Body of pancreas (tissue), 4 donors: ENCODE data around the gene NEMP2. TPM values are rescaled to one million over a fixed set of nuclear protein-coding genes. Genes with fewer than 3 reads are reported as not detected.

Experiments
- ATAC-seq: fragments of 150-250 bp; one replicate; pipeline ENCODE4 v1.9.1; 2016
- DNase-seq, 4 donors: peaks; one replicate each; pipeline ENCODE4 v3.0.0-alpha.2; 2019
- H3K27ac ChIP-seq, 4 donors: fragments of 200-600 bp; sonication (generic); 1 replicate in 3 of 4; 2 replicates in 1 of 4; pipeline versions ENCODE4 v1.5.1 to v1.6.1; 2016 to 2019; ENCODE audit warnings: mild to moderate bottlenecking in 1 of 4, mixed read lengths in 1 of 4, moderate library complexity in 1 of 4
- H3K27me3 ChIP-seq, 2 donors: fragments of 200-600 bp; sonication (generic); one replicate each; pipeline ENCODE4 v1.6.0; 2016; ENCODE audit warnings: mild to moderate bottlenecking in 1 of 2
- H3K36me3 ChIP-seq, 2 donors: fragments of 200-600 bp; sonication (generic); replicated peaks in 1 of 2; 2 replicates each; pipeline ENCODE4 v1.5.1; 2016; ENCODE audit warnings: low read depth in 2 of 2; ENCODE audit not compliant: insufficient read depth in 1 of 2
- H3K4me1 ChIP-seq: fragments of 200-600 bp; sonication (generic); one replicate; pipeline ENCODE4 v1.6.0; 2016
- H3K4me3 ChIP-seq, 2 donors: fragments of 200-600 bp; sonication (generic); 1 replicate in 1 of 2; 2 replicates in 1 of 2; pipeline ENCODE4 v1.5.1; 2016 to 2019
- H3K9me3 ChIP-seq, 3 donors: fragments of 200-600 bp; sonication (generic); 1 replicate in 2 of 3; 2 replicates in 1 of 3; pipeline ENCODE4 v1.5.1; 2016
- CTCF ChIP-seq, 7 experiments: fragments of 450-650 bp in 4 of 7; fragments of 200-600 bp in 3 of 7; sonication (generic) in 3 of 7; IDR thresholded peaks; one replicate each; pipeline ENCODE4 v1.5.1; 2016 to 2019; ENCODE audit warnings: antibody characterized with exemption in 7 of 7
- POLR2A ChIP-seq, 3 donors: fragments of 450-650 bp; IDR thresholded peaks; one replicate each; pipeline ENCODE4 v1.6.1; 2016; ENCODE audit warnings: antibody characterized with exemption in 3 of 3, mild to moderate bottlenecking in 2 of 3
- whole genome bisulfite sequencing, 2 donors: methylation state at CpG; one replicate each; pipeline ENCODE4 v1.1.5; 2017; 5-methylcytosine and 5-hydroxymethylcytosine counted together
- intact Hi-C: fragments of 100-400 bp; cut with DNase I; formaldehyde crosslinking; loops from one replicate; pipeline ENCODE4 v1.15.1; 2023
- total RNA-seq, 2 donors: library from RNA; depleted of rRNA; stranded (reverse); fragments of >200 nt; gene quantifications; one replicate each; pipeline ENCODE4 v1.1.0, GENCODE V29; 2016

NEMP2 gene
- total RNA-seq, 2 donors from 2014 or later = 3.0 to 3.9 TPM

- Histone ChIP-seq H3K4me1 (no peaks in the 10 kb centered on the region), H3K27ac (no peak overlapping the region), H3K27me3 (no peaks in the 10 kb centered on the region), H3K9me3 (no peaks in the 10 kb centered on the region), H3K36me3 (no peaks in the 10 kb centered on the region), H3K4me3 (no peak overlapping the region)
- DNase-seq (no peak), ATAC-seq (no peak)
- intact Hi-C loops = no loop called here
- TF ChIP-seq CTCF (IDR thresholded peaks at IDR 0.05) (no peak), POLR2A (IDR thresholded peaks at IDR 0.05) (no peak)
These were observed 13.4 kb upstream of the NEMP2 start for GRCh38 chr2:190547886-190548285.

GRCh38 chr2:190546734-190547133 is 12.2 kb upstream of the NEMP2 start:
- DNase-seq (no peak), ATAC-seq (no peak)
- no peak overlapping the region for H3K27ac ChIP-seq
- peaks cover 0 to 6% (median 0%) of the 10 kb centered on the region in 3 donors for H3K9me3 ChIP-seq
- H3K36me3 ChIP-seq = no peaks in the 10 kb centered on the region
- no peak overlapping the region for H3K4me3 ChIP-seq
- TF ChIP-seq POLR2A (IDR thresholded peaks at IDR 0.05) = no peak
- TF ChIP-seq CTCF (IDR thresholded peaks at IDR 0.05) = no peak
- 47 to 65% methylated on average over 3 of the region's 3 CpGs for WGBS, 2 donors
- intact Hi-C loops = no loop called here
- no peaks in the 10 kb centered on the region for H3K27me3 ChIP-seq
- no peaks in the 10 kb centered on the region for H3K4me1 ChIP-seq

GRCh38 chr2:190545555-190546385 is 11.2 kb upstream of the NEMP2 start:
- WGBS, 2 donors = 75 to 85% methylated on average over 5 of the region's 5 CpGs

GRCh38 chr2:190545093-190545492 is 10.6 kb upstream of the NEMP2 start:
- DNase-seq (no peak), ATAC-seq (no peak)
- no peaks in the 10 kb centered on the region for H3K36me3 ChIP-seq
- H3K27ac ChIP-seq = no peak overlapping the region
- H3K4me3 ChIP-seq = no peak overlapping the region
- H3K9me3 ChIP-seq = peaks cover 0 to 6% (median 0%) of the 10 kb centered on the region in 3 donors
- TF ChIP-seq CTCF (IDR thresholded peaks at IDR 0.05) (no peak), POLR2A (IDR thresholded peaks at IDR 0.05) (no peak)
- no peaks in the 10 kb centered on the region for H3K4me1 ChIP-seq
- intact Hi-C loops = no loop called here
- WGBS, 2 donors = 84 to 86% methylated on average over 3 of the region's 3 CpGs
- H3K27me3 ChIP-seq = no peaks in the 10 kb centered on the region

More at GRCh38 chr2:190545555-190546385, 11.2 kb upstream of the NEMP2 start:
- Histone ChIP-seq H3K27me3 (no peaks in the 10 kb centered on the region), H3K36me3 (no peaks in the 10 kb centered on the region), H3K9me3 (peaks cover 0 to 6% (median 0%) of the 10 kb centered on the region in 3 donors), H3K27ac (no peak overlapping the region), H3K4me1 (no peaks in the 10 kb centered on the region), H3K4me3 (no peak overlapping the region)
- intact Hi-C loops = no loop called here
- TF ChIP-seq CTCF (IDR thresholded peaks at IDR 0.05) = no peak
- TF ChIP-seq POLR2A (IDR thresholded peaks at IDR 0.05) = no peak
- ATAC-seq (no peak), DNase-seq (no peak)

- intact Hi-C loops = no loop called here
- Histone ChIP-seq H3K4me3 (no peak overlapping the region), H3K4me1 (peaks cover 5% of the 10 kb centered on the region), H3K27ac (no peak overlapping the region), H3K9me3 (peaks cover 0 to 6% (median 0%) of the 10 kb centered on the region in 3 donors), H3K36me3 (no peaks in the 10 kb centered on the region), H3K27me3 (no peaks in the 10 kb centered on the region)
- WGBS, 2 donors = 83 to 88% methylated on average over 6 of the region's 6 CpGs
- TF ChIP-seq POLR2A (IDR thresholded peaks at IDR 0.05) (no peak), CTCF (IDR thresholded peaks at IDR 0.05) (no peak)
- DNase-seq (no peak), ATAC-seq (no peak)
These were observed 5.5 kb upstream of the NEMP2 start for GRCh38 chr2:190540048-190540447.
